OCI-LY1 (cell line): ENCODE data around the gene MEGF6.

ENCODE experiments used
- EZH2 ChIP-seq: fragments of 200-600 bp; sonication (generic), shearing (Covaris generic); IDR thresholded peaks from 2 replicates; pipeline ENCODE4 v1.8.0; 2017; ENCODE audit warnings: borderline replicate concordance, mixed run types, mild to moderate bottlenecking, antibody characterized with exemption, low read length, moderate library complexity, mixed read lengths
- TF ChIP-seq, protein P1 (sequence below): fragments of 200-600 bp; sonication (generic), shearing (Covaris generic); IDR thresholded peaks from 2 replicates; pipeline ENCODE4 v1.5.1; 2017; ENCODE audit warnings: mild to moderate bottlenecking, antibody characterized with exemption, low read length, moderate library complexity, mixed read lengths

DNA sequence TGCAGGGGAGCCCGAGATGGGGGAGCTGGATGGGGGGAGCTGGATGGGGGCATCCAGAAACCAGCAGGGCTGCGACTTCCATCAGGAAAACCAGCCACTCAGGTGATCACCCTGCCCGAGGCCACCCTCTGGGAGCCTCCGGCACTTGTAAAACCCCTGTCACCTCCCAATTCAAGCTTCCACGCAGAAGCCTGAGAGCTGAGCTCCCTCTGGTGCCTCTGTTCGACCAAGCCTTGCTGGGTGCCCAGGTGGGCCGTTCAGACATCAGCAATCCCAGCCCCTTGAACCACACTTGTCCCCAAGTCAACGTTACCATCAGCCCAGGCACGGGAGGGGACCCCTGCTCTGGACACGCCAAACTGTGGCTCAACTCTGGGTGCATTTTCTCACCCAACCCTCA is 59.6 kb downstream of the MEGF6 start:
- TF ChIP-seq EZH2: no peak
- TF ChIP-seq, protein P1, sequence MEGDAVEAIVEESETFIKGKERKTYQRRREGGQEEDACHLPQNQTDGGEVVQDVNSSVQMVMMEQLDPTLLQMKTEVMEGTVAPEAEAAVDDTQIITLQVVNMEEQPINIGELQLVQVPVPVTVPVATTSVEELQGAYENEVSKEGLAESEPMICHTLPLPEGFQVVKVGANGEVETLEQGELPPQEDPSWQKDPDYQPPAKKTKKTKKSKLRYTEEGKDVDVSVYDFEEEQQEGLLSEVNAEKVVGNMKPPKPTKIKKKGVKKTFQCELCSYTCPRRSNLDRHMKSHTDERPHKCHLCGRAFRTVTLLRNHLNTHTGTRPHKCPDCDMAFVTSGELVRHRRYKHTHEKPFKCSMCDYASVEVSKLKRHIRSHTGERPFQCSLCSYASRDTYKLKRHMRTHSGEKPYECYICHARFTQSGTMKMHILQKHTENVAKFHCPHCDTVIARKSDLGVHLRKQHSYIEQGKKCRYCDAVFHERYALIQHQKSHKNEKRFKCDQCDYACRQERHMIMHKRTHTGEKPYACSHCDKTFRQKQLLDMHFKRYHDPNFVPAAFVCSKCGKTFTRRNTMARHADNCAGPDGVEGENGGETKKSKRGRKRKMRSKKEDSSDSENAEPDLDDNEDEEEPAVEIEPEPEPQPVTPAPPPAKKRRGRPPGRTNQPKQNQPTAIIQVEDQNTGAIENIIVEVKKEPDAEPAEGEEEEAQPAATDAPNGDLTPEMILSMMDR: no peak
